GM19468 (cell line): Measurements from ENCODE around the gene SSR3.

ENCODE experiments used
- ATAC-seq: cut with Tn5 transposase; IDR thresholded peaks from one replicate; pipeline ENCODE4 v1.9.1; 2021; ENCODE audit warnings: mild to moderate bottlenecking, moderate library complexity, moderate number of reproducible peaks; ENCODE audit not compliant: unreplicated experiment; ENCODE audit errors: extremely low read depth

The SSR3 gene

GRCh38 chr3:156498307-156498706, 56.6 kb downstream of the SSR3 start:
- ATAC-seq: no peak

GRCh38 chr3:156497326-156497725, 57.6 kb downstream of the SSR3 start:
- no peak for ATAC-seq

GRCh38 chr3:156495816-156496215, 59.1 kb downstream of the SSR3 start:
- ATAC-seq: no peak

GRCh38 chr3:156493887-156494286, 61.0 kb downstream of the SSR3 start:
- no peak for ATAC-seq

GRCh38 chr3:156492801-156493261, 62.1 kb downstream of the SSR3 start:
- no peak for ATAC-seq

DNA sequence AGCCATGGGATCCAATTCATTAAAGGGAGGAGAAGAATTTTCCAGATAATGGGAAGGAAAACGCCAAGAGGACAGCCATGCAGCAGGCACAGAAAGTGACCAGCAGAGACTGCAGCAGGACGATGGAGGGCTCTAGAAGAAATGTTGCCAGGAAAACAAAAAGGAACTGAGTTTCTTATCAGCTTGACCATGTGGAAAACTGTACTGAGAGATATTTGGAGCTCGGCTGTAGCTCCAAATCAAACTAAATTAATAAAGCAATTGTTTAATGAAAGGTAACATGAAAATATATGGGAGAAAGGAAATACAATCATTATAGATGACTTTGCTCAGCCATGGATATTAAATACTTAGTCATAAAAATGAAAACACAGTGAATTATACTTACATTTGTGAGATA, 63.7 kb downstream of the SSR3 start:
- ATAC-seq: no peak
